HCT116 (cell line): ENCODE data around the gene ATCAY. TPM values are rescaled to one million over a fixed set of nuclear protein-coding genes. Genes with fewer than 3 reads are reported as not detected.

Experiments
- ATAC-seq: fragments of 200-7000 bp; cut with Tn5 transposase; 2 replicates; pipeline ENCODE4 v1.9.1; 2020; ENCODE audit warnings: mild to moderate bottlenecking, moderate library complexity
- BruUV-seq: library from RNA; stranded (reverse); fragments of 400-500 nt; replicated peaks from 2 replicates; lab custom pipeline; 2021; lab: Mats Ljungman, UMichigan
- CTCF ChIA-PET: fragments of 300-600 bp; sonication (Branson Sonifier 250); formaldehyde crosslinking; loops from one replicate; lab custom pipeline; 2021; ENCODE audit warnings: antibody characterized with exemption; lab: Charles Lee
- POLR2A ChIA-PET: fragments of 300-600, 350-600 bp; sonication (Branson Sonifier 250); formaldehyde crosslinking; loops from one replicate; lab custom pipeline; 2021; ENCODE audit warnings: antibody characterized with exemption; lab: Charles Lee
- RAD21 ChIA-PET, 2 experiments: fragments of 300-600 bp; sonication (Branson Sonifier 250); formaldehyde crosslinking; loops; one replicate each; lab custom pipeline; 2023; ENCODE audit warnings: low total read pairs in 2 of 2; ENCODE audit not compliant: uncharacterized antibody in 2 of 2, unreplicated experiment in 2 of 2, low non-redundant PET in 1 of 2; lab: Charles Lee
- DNase-seq: peaks from one replicate; pipeline ENCODE4 v3.0.0-alpha.2; 2010; ENCODE audit warnings: low read depth, low spot score
- H2AFZ ChIP-seq: fragments of 200-600 bp; shearing (Covaris generic), sonication (generic); 2 replicates; pipeline ENCODE4 v1.6.1; 2017; ENCODE audit warnings: low read depth, mixed run types, mixed read lengths, antibody characterized with exemption, low read length; ENCODE audit not compliant: poor library complexity, severe bottlenecking
- H3K27ac ChIP-seq: 2 replicates; pipeline ENCODE4 v1.5.1; 2012; ENCODE audit warnings: low read depth, low read length
- H3K27me3 ChIP-seq: fragments of 200-600 bp; sonication (generic); 2 replicates; pipeline ENCODE4 v1.6.1; 2016; ENCODE audit warnings: mixed run types, low read length, mixed read lengths; ENCODE audit not compliant: insufficient read depth
- H3K36me3 ChIP-seq, 2 experiments: fragments of 200-500 bp in 1 of 2; fragments of 200-600 bp in 1 of 2; sonication (Bioruptor generic) in 1 of 2; sonication (generic) in 1 of 2; 2 replicates each; pipeline versions ENCODE4 v1.5.1 to v1.6.1; 2014 to 2016; ENCODE audit warnings: low read length in 2 of 2, inconsistent platforms in 1 of 2, mixed read lengths in 1 of 2, mixed run types in 1 of 2; ENCODE audit not compliant: insufficient read depth in 2 of 2, control insufficient read depth in 1 of 2
- H3K4me1 ChIP-seq, 2 experiments: fragments of 200-600 bp in 1 of 2; sonication (generic) in 1 of 2; 2 replicates each; pipeline versions ENCODE4 v1.5.1 to v1.6.1; 2012 to 2017; ENCODE audit warnings: low read length in 2 of 2, inconsistent platforms in 1 of 2, mild to moderate bottlenecking in 1 of 2, mixed read lengths in 1 of 2, mixed run types in 1 of 2, moderate library complexity in 1 of 2; ENCODE audit not compliant: insufficient read depth in 2 of 2, control insufficient read depth in 1 of 2
- H3K4me2 ChIP-seq: fragments of 200-600 bp; sonication (generic); 2 replicates; pipeline ENCODE4 v1.6.1; 2017; ENCODE audit warnings: mixed run types, low read length, mixed read lengths
- H3K4me3 ChIP-seq, 2 experiments: fragments of 200-600 bp in 1 of 2; sonication (generic) in 1 of 2; replicated peaks in 1 of 2; 2 replicates each; pipeline ENCODE4 v1.5.1; 2011 to 2016; ENCODE audit warnings: low read length in 2 of 2, control low read depth in 1 of 2, low read depth in 1 of 2, mild to moderate bottlenecking in 1 of 2, mixed read lengths in 1 of 2, mixed run types in 1 of 2
- H3K79me2 ChIP-seq: fragments of 200-600 bp; sonication (generic); 2 replicates; pipeline ENCODE4 v1.6.1; 2017; ENCODE audit warnings: mild to moderate bottlenecking, mixed run types, low read length, moderate library complexity, mixed read lengths; ENCODE audit not compliant: insufficient read depth
- H3K9ac ChIP-seq: fragments of 200-600 bp; sonication (generic); 2 replicates; pipeline ENCODE4 v1.6.1; 2016; ENCODE audit warnings: low read length, mixed read lengths
- H3K9me2 ChIP-seq: fragments of 200-600 bp; sonication (generic), shearing (Covaris generic); 2 replicates; pipeline ENCODE4 v1.6.1; 2017; ENCODE audit warnings: mixed run types, mild to moderate bottlenecking, moderate library complexity; ENCODE audit not compliant: insufficient read depth
- H3K9me3 ChIP-seq, 2 experiments: fragments of 200-500 bp in 1 of 2; fragments of 200-600 bp in 1 of 2; sonication (Bioruptor generic) in 1 of 2; sonication (generic) in 1 of 2; 2 replicates each; pipeline ENCODE4 v1.6.1; 2014 to 2017; ENCODE audit warnings: low read length in 2 of 2, mixed read lengths in 2 of 2, inconsistent platforms in 1 of 2, low read depth in 1 of 2, mild to moderate bottlenecking in 1 of 2, mixed run types in 1 of 2, moderate library complexity in 1 of 2; ENCODE audit not compliant: control insufficient read depth in 1 of 2, insufficient read depth in 1 of 2
- H4K20me1 ChIP-seq: fragments of 200-600 bp; sonication (generic), shearing (Covaris generic); 2 replicates; pipeline ENCODE4 v1.6.1; 2017; ENCODE audit warnings: mixed run types, mild to moderate bottlenecking, moderate library complexity; ENCODE audit not compliant: insufficient read depth
- CBX3 ChIP-seq: IDR thresholded peaks from 2 replicates; pipeline ENCODE4 v1.6.1; 2012; ENCODE audit warnings: low read depth
- CEBPB ChIP-seq: IDR thresholded peaks from 2 replicates; pipeline ENCODE4 v1.6.1; 2012; ENCODE audit warnings: low read depth
- CTCF ChIP-seq, 3 experiments: fragments of 200-600 bp in 1 of 3; sonication (generic) in 1 of 3; IDR thresholded peaks in 2 of 3; conservative IDR thresholded peaks in 1 of 3; 2 replicates each; pipeline ENCODE4 v1.5.1; 2012 to 2017; ENCODE audit warnings: low read depth in 2 of 3, low read length in 2 of 3, antibody characterized with exemption in 1 of 3, borderline replicate concordance in 1 of 3, control low read depth in 1 of 3, mild to moderate bottlenecking in 1 of 3, mixed read lengths in 1 of 3, mixed run types in 1 of 3, moderate library complexity in 1 of 3; ENCODE audit not compliant: insufficient read depth in 1 of 3
- EZH2 ChIP-seq: fragments of 200-600 bp; sonication (generic); IDR thresholded peaks from 2 replicates; pipeline ENCODE4 v1.6.1; 2017; ENCODE audit warnings: antibody characterized with exemption, mixed run types
- EZH2phosphoT487 ChIP-seq: fragments of 200-600 bp; IDR thresholded peaks from 2 replicates; pipeline ENCODE4 v1.6.1; 2018; ENCODE audit warnings: antibody characterized with exemption, borderline replicate concordance
- FOSL1 ChIP-seq: IDR thresholded peaks from 2 replicates; pipeline ENCODE4 v1.6.1; 2012; ENCODE audit warnings: low read depth
- POLR2A ChIP-seq: IDR thresholded peaks from 2 replicates; pipeline ENCODE4 v1.7.0; 2011; ENCODE audit warnings: borderline replicate concordance; ENCODE audit not compliant: insufficient read depth, insufficient read length; ENCODE audit errors: extremely low read depth
- POLR2AphosphoS5 ChIP-seq: IDR thresholded peaks from 2 replicates; pipeline ENCODE4 v1.6.1; 2011; ENCODE audit warnings: mild to moderate bottlenecking, low read depth, low read length, moderate library complexity
- REST ChIP-seq: IDR thresholded peaks from 2 replicates; pipeline ENCODE4 v1.6.1; 2012; ENCODE audit warnings: low read depth
- SIN3A ChIP-seq: IDR thresholded peaks from 2 replicates; pipeline ENCODE4 v1.6.1; 2012; ENCODE audit warnings: low read depth
- SP1 ChIP-seq: IDR thresholded peaks from 2 replicates; pipeline ENCODE4 v1.6.1; 2012; ENCODE audit warnings: low read depth
- SRF ChIP-seq: IDR thresholded peaks from 2 replicates; pipeline ENCODE4 v1.6.1; 2012; ENCODE audit warnings: low read depth
- YY1 ChIP-seq: IDR thresholded peaks from 2 replicates; pipeline ENCODE4 v1.6.1; 2011; ENCODE audit warnings: low read length, low read depth, moderate library complexity, mild to moderate bottlenecking; ENCODE audit not compliant: insufficient replicate concordance; ENCODE audit errors: extremely low read depth
- intact Hi-C: fragments of 100-400 bp; cut with micrococcal nuclease; formaldehyde crosslinking; loops from 2 replicates; pipeline ENCODE4 v1.10.0; 2022
- total RNA-seq: library from RNA; stranded (reverse); gene quantifications from one replicate; pipeline ENCODE4 v1.2.1, GENCODE V29; 2021; ENCODE audit not compliant: unreplicated experiment
- TF ChIP-seq, protein P1 (sequence below): IDR thresholded peaks from 2 replicates; pipeline ENCODE4 v1.6.1; 2012
- TF ChIP-seq, protein P2 (sequence below): IDR thresholded peaks from 2 replicates; pipeline ENCODE4 v1.6.1; 2012

The ATCAY gene
- total RNA-seq, 1 experiment from 2014 or later: not detected

DNA sequence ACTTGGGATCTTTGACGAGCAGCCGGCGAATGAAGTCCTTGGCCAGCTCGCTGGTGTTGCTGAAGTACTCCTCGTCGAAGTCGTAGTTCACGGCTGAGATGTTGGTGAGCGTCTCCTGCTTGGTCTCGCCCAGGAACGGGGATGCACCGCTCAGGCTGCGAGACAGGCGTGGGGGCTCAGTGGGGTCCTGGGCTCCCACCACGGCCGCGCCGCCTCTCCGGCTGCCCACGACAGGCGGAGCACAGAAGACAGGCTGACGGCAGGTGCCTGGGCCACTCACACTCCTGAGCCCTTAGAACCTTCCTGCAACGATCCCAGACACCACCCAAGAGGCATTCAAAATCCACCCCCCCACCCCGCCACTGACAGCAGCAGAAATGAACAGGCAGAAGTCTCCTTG lies 80.5 kb downstream of the ATCAY start:
- RAD21 ChIA-PET: no interaction called here
- Histone ChIP-seq H3K9me3 (no peaks in the 10 kb centered on the region), H3K4me2 (no peak overlapping the region), H3K27me3 (no peaks in the 10 kb centered on the region), H2AFZ (no peak overlapping the region), H3K9ac (no peak overlapping the region), H3K27ac (no peak overlapping the region), H3K4me1 (peaks cover 0 to 11% of the 10 kb centered on the region in 2 experiments; a peak in 1 of 4 replicates), H3K9me2 (no peaks in the 10 kb centered on the region), H3K4me3 (no peak overlapping the region), H4K20me1 (no peaks in the 10 kb centered on the region), H3K79me2 (peaks cover 5% of the 10 kb centered on the region; the same call in 1 of the 2 replicates), H3K36me3 (peaks cover 6 to 23% of the 10 kb centered on the region in 2 experiments; a peak in 3 of 4 replicates)
- ATAC-seq (no peak), DNase-seq (no peak)
- POLR2A ChIA-PET: no interaction called here
- intact Hi-C loops: no loop called here
- CTCF ChIA-PET: no interaction called here
- TF ChIP-seq, protein P1, sequence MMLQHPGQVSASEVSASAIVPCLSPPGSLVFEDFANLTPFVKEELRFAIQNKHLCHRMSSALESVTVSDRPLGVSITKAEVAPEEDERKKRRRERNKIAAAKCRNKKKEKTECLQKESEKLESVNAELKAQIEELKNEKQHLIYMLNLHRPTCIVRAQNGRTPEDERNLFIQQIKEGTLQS: no peak
- no peak for TF ChIP-seq CTCF (IDR thresholded peaks at IDR 0.05 in 2 of 3, conservative IDR thresholded peaks at IDR 0.05 in 1 of 3; ENCODE audit: borderline replicate concordance in 1 of 3, insufficient read depth in 1 of 3, low read depth in 2 of 3, low read length in 2 of 3)
- no peak for TF ChIP-seq POLR2AphosphoS5
- no peak for TF ChIP-seq YY1
- no peak for TF ChIP-seq POLR2A
- no peak for TF ChIP-seq FOSL1
- TF ChIP-seq CEBPB: no peak
- TF ChIP-seq SIN3A: no peak
- TF ChIP-seq EZH2: no peak
- TF ChIP-seq, protein P2, sequence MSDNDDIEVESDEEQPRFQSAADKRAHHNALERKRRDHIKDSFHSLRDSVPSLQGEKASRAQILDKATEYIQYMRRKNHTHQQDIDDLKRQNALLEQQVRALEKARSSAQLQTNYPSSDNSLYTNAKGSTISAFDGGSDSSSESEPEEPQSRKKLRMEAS: no peak
- TF ChIP-seq REST: no peak
- TF ChIP-seq CBX3: no peak
- TF ChIP-seq SRF: no peak
- TF ChIP-seq EZH2phosphoT487: no peak
- no peak for TF ChIP-seq SP1
- BruUV-seq: no TSS peak
